OCI-LY1 (cell line): Measurements from ENCODE around the gene SLAMF9.

Experiments
- EZH2 ChIP-seq: fragments of 200-600 bp; sonication (generic), shearing (Covaris generic); IDR thresholded peaks from 2 replicates; pipeline ENCODE4 v1.8.0; 2017; ENCODE audit warnings: borderline replicate concordance, mixed run types, mild to moderate bottlenecking, antibody characterized with exemption, low read length, moderate library complexity, mixed read lengths
- TF ChIP-seq, protein P1 (sequence below): fragments of 200-600 bp; sonication (generic), shearing (Covaris generic); IDR thresholded peaks from 2 replicates; pipeline ENCODE4 v1.5.1; 2017; ENCODE audit warnings: mild to moderate bottlenecking, antibody characterized with exemption, low read length, moderate library complexity, mixed read lengths

DNA sequence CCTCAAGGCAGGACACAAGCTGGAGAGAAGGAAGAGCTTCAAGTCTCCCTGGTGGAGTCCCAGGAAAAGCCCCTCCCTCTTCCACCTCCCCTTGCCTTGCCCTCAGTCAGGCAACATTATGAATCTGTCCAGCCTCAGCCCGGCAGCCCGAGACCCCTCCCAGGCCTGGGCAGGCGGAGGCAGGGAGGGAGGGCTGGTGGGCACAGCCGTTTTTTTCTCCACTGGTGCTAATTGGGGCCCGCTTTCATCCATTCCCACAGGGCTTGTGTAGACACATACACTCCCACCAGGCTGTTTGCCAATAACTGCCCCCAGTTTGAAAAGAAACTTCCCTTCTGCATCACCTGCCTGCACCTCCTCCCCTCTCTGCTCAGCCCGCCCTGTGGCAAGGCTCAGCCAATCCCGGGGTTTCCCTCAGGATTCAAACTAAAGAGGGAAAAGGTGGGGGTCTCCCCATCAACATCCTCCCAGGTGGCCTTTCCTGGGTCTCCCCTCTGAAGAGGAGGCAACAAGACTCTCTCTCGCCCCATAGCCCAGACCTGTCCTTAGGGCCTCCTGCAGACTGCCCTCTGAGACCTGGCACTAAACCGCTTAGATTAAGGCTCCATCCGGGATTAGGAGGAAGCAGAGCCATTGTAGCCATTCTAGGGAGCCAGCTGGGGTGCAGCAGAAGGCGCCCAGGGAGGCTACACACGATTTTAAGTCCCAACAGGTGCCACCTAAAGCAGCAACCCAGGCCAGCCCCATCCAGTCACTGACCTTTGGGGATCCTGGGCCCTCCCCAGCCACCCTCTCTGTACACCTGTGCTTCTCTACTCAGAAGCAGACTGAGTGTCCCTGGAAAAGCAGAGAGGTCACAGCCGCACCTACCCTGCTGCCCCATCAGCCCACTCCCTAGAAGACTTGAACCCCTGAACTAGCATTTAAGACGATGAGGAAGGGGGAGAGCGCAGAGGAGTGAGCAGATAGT lies 12.2 kb downstream of the SLAMF9 start:
- TF ChIP-seq, protein P1, sequence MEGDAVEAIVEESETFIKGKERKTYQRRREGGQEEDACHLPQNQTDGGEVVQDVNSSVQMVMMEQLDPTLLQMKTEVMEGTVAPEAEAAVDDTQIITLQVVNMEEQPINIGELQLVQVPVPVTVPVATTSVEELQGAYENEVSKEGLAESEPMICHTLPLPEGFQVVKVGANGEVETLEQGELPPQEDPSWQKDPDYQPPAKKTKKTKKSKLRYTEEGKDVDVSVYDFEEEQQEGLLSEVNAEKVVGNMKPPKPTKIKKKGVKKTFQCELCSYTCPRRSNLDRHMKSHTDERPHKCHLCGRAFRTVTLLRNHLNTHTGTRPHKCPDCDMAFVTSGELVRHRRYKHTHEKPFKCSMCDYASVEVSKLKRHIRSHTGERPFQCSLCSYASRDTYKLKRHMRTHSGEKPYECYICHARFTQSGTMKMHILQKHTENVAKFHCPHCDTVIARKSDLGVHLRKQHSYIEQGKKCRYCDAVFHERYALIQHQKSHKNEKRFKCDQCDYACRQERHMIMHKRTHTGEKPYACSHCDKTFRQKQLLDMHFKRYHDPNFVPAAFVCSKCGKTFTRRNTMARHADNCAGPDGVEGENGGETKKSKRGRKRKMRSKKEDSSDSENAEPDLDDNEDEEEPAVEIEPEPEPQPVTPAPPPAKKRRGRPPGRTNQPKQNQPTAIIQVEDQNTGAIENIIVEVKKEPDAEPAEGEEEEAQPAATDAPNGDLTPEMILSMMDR = no peak
- no peak for TF ChIP-seq EZH2
